GM18909 (cell line): ENCODE data around the gene MYO15A.
"Not testable (repeated sequence)": the region's sequence is repeated elsewhere in the genome, so short reads cannot be mapped to it uniquely, and the experiment has no call there.

Experiments
- ATAC-seq: cut with Tn5 transposase; IDR thresholded peaks from one replicate; pipeline ENCODE4 v1.9.1; 2021; ENCODE audit warnings: mild to moderate bottlenecking; ENCODE audit not compliant: unreplicated experiment, poor library complexity

The MYO15A gene

GRCh38 chr17:18208092-18208491 is 99.5 kb downstream of the MYO15A start:
- no peak for ATAC-seq

GRCh38 chr17:18213666-18214270 is 105.2 kb downstream of the MYO15A start:
- no peak for ATAC-seq

GRCh38 chr17:18216906-18217305 is 108.3 kb downstream of the MYO15A start:
- ATAC-seq = not testable (repeated sequence)

GRCh38 chr17:18217412-18218015 is 109.0 kb downstream of the MYO15A start:
- ATAC-seq = no peak

- no peak for ATAC-seq
Measured at GRCh38 chr17:18218756-18219415, 110.3 kb downstream of the MYO15A start.

GRCh38 chr17:18224053-18224386 is 115.5 kb downstream of the MYO15A start:
- ATAC-seq = no peak

GRCh38 chr17:18224387-18225120 is 116.0 kb downstream of the MYO15A start:
- ATAC-seq = no peak

GRCh38 chr17:18225121-18225641 is 116.6 kb downstream of the MYO15A start, which contains the start of gene LLGL1:
TSS of gene LLGL1 (plus strand) at chr17:18225635. CDS start at chr17:18225683, 48 bp downstream.
- peak; percentile 92 for ATAC-seq

- ATAC-seq = peak; percentile 4
Measured at GRCh38 chr17:18225642-18226283, 117.2 kb downstream of the MYO15A start.

GRCh38 chr17:18226284-18226945 is 117.9 kb downstream of the MYO15A start:
- no peak for ATAC-seq

GRCh38 chr17:18227635-18228034 is 119.1 kb downstream of the MYO15A start:
- ATAC-seq = no peak

GRCh38 chr17:18228176-18228682 is 119.7 kb downstream of the MYO15A start:
- no peak for ATAC-seq

GRCh38 chr17:18229254-18229653 is 120.7 kb downstream of the MYO15A start:
- no peak for ATAC-seq
